Stimulated activated naive CD8-positive, alpha-beta T cell treated with anti-CD3 and anti-CD28 coated beads, Interleukin-15, Interleukin-2, amounts not matched to agents 100 U/mL and 50 U/mL, for 24 hours (primary cell): ENCODE results near the gene FAM120AOS.

Source experiments
- ATAC-seq: fragments of 150-1000 bp; cut with Tn5 transposase; one replicate; pipeline ENCODE4 v1.10.0; 2021
- DNase-seq: peaks from one replicate; pipeline ENCODE4 v3.0.0; 2021

FAM120AOS gene

GRCh38 chr9:93437996-93438395 lies 15.4 kb downstream of the FAM120AOS start:
- no peak for DNase-seq
- no peak for ATAC-seq

GRCh38 chr9:93436655-93437407 lies 16.6 kb downstream of the FAM120AOS start:
- ATAC-seq (no peak), DNase-seq (no peak)

DNA sequence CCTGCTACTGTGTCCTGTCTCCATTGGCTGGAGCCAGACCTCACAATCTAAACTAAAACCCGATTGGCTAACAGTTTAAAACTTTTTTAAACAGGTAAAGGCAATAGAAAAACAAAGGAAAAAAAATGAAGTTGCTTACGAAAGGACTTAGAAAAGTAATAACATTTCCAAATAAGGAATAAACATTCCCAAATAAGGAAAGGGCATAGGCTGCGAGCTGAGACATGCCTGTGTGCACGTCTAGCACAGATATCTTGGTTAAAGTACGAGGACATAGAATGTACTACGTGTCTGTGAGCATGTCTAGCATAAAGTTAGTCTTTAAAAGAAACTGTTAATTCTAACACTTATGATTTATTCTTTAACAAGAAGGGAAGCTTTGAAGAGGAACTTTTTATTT lies 17.2 kb downstream of the FAM120AOS start:
- ATAC-seq = no peak
- DNase-seq = no peak

DNA sequence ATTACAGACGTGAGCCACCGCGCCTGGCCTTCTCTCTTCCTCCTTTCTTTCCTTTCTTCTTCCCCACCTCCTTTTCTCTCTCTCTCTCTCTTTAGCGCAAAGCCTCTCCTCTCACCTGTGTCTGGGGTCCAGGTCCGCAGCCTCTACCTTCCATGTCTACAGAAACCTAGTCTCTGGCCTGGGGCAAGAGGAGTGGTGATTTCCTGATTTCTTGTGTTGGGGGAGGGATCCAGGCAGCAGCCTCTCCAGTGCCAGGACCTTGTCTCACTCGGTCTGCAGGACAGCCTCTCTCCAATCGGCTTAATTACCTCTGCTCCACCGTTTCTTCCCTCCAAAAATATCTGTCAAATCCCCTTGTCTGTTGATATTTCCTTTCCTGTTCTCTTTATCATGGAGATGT lies 18.0 kb downstream of the FAM120AOS start:
- no peak for ATAC-seq
- DNase-seq = no peak

GRCh38 chr9:93434056-93434455 lies 19.3 kb downstream of the FAM120AOS start:
- ATAC-seq (no peak), DNase-seq (no peak)

DNA sequence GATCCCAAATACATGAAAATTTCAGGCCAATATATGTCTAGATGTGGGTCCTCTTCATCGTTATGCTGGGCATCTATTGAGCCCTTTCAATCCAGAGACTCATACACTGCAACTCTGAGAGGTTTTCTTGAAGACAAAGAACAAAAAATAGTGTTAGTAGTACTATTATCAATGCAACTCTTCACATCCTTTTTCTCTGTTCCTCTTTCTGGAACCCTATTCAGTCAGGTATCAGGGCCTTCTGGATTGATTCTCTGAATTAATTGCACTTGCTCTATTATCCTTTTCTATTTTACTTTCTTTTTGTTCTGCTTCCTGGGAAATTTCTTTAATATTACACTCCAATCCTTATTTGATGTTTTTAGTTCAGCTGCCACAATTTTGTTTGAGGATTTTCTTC lies 20.4 kb downstream of the FAM120AOS start:
- ATAC-seq = no peak
- no peak for DNase-seq

DNA sequence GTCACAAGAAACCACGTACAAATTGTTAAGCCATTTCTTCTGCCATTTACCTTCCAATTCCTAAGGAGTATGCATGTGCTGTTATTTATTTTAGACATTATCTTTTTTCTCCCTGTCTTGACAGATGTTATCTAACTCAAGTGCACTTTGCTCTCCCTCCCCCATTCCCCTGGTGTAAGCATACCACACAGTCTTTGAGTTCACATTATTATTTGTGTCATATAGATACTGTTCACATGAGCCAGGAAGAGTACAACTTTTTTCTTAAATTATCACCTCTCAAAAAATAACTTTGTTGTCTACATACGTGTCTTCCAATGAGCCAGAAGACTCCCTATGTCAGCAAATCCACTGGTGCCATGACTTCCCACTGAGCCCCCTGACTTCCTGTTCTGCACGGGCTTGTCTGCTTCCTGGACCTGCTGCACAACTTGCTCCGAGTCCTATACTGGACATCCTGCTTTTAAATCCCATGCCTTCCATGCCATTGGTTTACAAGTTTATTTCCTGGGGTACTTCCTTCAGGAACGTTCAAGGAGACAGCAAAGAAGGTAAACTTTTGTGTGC lies 21.8 kb downstream of the FAM120AOS start:
- ATAC-seq = no peak
- no peak for DNase-seq

DNA sequence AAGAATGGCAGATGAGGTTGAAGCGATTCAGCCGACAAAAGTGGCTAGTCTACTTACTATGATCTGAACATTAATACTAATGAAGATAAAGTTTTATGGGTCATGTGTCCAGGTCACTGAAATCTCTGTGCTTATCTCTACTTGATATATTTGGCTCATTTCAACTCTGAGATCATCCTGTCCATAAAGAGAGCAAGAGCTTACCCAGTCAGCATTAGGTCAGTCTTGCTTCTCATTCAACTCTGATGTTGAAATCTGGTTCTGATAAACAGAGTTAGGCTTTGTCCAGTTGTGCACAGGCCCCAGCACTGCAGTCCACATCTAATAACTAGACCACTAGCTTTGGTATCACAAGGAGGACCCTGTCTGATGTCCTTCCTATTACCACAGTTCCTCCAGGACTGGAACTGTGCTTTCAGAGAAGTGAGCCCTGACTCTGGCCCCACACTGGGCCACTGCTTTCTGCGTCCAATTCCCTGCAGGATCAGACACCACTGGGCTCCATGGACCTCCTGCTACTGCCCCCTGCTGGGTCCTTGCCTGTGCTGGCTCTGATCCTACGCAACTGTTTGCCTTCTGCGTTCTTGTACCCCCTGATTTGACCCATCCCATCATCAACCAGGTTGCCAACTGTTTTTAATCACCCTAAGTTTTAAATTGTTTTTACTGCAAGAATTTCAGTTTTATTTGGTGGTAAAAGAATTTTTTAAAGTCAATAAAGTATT lies 25.6 kb downstream of the FAM120AOS start:
- peak; percentile 18 for DNase-seq
- no peak for ATAC-seq

DNA sequence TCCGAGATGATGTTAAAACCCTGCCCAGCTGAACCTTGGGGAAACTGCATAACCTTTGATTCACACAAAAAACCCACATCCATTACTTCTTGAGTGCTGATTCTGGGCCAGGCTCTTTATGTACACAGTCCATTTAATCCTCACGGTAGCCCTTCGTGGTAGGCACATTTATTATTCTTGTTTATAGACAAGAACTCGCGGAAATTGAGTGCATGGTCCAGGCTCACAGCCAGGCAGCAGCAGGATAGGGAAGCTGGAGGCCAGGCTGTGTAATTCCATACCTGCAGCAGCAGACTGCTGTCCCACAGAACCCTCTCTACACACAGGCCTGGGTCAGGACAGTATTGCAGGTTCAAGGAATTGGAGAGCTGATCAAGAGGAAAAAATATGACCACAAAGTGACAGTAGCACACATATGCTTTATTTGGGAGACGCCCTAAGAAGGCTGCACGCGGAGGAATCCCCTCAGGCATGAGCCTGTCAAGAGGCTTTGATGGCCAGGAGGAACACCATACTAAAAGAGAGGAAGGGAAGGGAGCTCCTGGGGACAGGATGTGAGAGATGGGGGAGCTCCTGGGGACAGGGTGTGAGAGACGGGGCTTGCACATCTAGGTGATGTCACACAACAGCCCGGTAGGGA lies 30.3 kb downstream of the FAM120AOS start:
- DNase-seq (no peak), ATAC-seq (no peak)

DNA sequence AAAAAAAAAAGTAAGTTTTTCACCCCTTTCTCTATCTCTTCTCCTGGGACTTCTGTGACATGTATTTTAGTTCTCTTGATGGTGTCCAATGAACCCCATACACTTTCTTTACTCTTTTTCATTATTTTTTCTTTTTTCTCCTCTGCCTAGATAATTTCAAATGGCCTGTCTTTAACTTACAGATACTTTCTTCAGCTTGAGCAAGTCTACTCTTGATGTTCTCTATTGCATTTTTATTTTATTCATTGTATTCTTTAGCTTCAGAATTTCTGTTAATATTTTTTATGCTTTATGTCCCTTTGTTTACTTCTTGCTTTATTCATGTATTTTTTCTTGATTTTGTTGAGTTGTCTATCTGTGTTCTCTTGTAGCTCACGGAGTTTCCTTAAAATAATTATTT lies 34.4 kb downstream of the FAM120AOS start:
- DNase-seq (no peak), ATAC-seq (no peak)

- ATAC-seq (no peak), DNase-seq (no peak)
Measured at GRCh38 chr9:93417538-93417937, 35.8 kb downstream of the FAM120AOS start.

- DNase-seq (no peak), ATAC-seq (no peak)
Measured at GRCh38 chr9:93416530-93417235, 36.7 kb downstream of the FAM120AOS start.

GRCh38 chr9:93415176-93415690 lies 38.1 kb downstream of the FAM120AOS start:
- DNase-seq = no peak
- ATAC-seq = no peak

DNA sequence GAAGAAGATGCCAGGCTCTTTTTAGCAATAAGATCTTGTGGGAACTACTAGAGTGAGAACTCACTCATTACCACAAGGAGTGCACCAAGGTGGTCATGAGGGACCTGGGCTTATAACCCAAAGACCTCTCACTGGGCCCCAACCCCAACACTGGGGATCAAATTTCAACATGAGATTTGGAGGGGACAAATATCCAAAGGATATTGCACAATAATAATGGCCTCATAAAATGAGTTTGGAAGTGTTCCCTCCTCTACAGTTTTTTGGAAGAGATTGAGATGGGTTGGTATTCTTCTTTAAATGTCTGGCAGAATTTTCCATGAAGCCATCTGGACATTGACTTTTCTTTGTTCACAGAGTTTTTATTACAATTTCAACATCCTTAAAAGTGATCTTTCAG lies 39.9 kb downstream of the FAM120AOS start:
- DNase-seq = no peak
- no peak for ATAC-seq

DNA sequence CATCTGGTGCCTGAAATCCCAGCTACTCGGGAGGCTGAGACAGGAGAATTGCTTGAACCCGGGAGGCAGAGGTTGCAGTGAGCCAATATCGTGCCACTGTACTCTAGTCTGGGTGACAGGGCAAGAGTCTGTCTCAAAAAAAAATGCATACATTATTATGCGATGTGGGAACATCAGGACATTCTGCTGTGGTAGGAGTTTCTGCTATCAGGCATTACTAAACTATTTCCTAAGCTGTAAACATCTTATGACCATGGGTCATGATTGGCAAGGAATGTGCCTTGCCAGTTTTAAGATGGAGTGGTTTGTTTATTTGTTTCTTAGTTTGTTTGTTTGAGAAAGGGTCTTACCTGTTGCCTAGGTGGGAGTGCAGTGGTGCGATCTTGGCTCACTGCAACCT lies 47.0 kb downstream of the FAM120AOS start:
- no peak for ATAC-seq
- no peak for DNase-seq

DNA sequence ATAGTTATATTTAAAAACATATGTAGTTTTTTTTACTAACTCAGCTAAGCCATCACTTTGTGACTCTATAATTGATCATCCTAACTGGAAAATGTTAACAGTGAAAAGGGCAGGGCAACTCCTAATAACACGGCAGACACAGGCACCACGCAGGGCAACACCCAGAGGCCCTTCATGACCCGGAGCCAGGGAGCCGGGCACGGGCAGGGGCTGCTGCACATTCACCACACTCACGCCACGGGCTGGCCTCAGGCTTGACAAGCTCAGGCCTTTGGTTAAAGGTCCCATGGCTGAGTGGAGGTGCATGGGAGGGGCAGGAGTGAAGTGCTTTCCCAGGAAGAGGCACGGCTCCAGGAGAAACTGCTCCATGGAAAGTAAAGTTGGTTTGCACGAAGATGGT lies 54.9 kb downstream of the FAM120AOS start:
- DNase-seq = no peak
- ATAC-seq = no peak

GRCh38 chr9:93397661-93398373 lies 55.6 kb downstream of the FAM120AOS start:
- DNase-seq (no peak), ATAC-seq (no peak)
